Panc1 (cell line): ENCODE measurements around the gene DDX10. TPM values are rescaled to one million over a fixed set of nuclear protein-coding genes. Genes with fewer than 3 reads are reported as not detected.

Experiments
- ATAC-seq: fragments of 200-7000 bp; cut with Tn5 transposase; 2 replicates; pipeline ENCODE4 v1.9.1; 2020; ENCODE audit warnings: mild to moderate bottlenecking, moderate library complexity
- BruUV-seq: library from RNA; stranded (reverse); fragments of 400-500 nt; replicated peaks from 2 replicates; lab custom pipeline; 2021; lab: Mats Ljungman, UMichigan
- CTCF ChIA-PET: fragments of 300-600 bp; sonication (Branson Sonifier 250); formaldehyde crosslinking; loops from one replicate; lab custom pipeline; 2022; ENCODE audit warnings: antibody characterized with exemption; lab: Charles Lee
- POLR2A ChIA-PET: fragments of 300-600 bp; sonication (Branson Sonifier 250); formaldehyde crosslinking; loops from one replicate; lab custom pipeline; 2022; ENCODE audit warnings: antibody characterized with exemption; lab: Charles Lee
- DNase-seq: peaks from one replicate; pipeline ENCODE4 v3.0.0-alpha.2; 2010; ENCODE audit warnings: low read depth, low spot score
- H3K27ac ChIP-seq: 2 replicates; pipeline ENCODE4 v1.5.1; 2011; ENCODE audit warnings: mild to moderate bottlenecking, low read length, inconsistent platforms
- H3K27me3 ChIP-seq: fragments of 200-500 bp; sonication (Bioruptor generic); 2 replicates; pipeline ENCODE4 v1.6.0; 2014; ENCODE audit warnings: low read length, inconsistent platforms; ENCODE audit not compliant: control insufficient read depth, insufficient read depth
- H3K36me3 ChIP-seq: fragments of 200-500 bp; sonication (Bioruptor generic); 2 replicates; pipeline ENCODE4 v1.5.1; 2014; ENCODE audit warnings: inconsistent platforms, mild to moderate bottlenecking, low read length, moderate library complexity; ENCODE audit not compliant: control insufficient read depth, insufficient read depth
- H3K4me1 ChIP-seq: 2 replicates; pipeline ENCODE4 v1.5.1; 2011; ENCODE audit warnings: inconsistent platforms, mild to moderate bottlenecking, low read length, moderate library complexity; ENCODE audit not compliant: control insufficient read depth, insufficient read depth
- H3K4me3 ChIP-seq, 2 experiments: 2 replicates each; pipeline ENCODE4 v1.5.1; 2011 to 2012; ENCODE audit warnings: low read depth in 2 of 2, low read length in 2 of 2, mild to moderate bottlenecking in 2 of 2, inconsistent platforms in 1 of 2, moderate library complexity in 1 of 2
- H3K9me3 ChIP-seq: fragments of 200-500 bp; sonication (Bioruptor generic); 2 replicates; pipeline ENCODE4 v1.5.1; 2014; ENCODE audit warnings: low read depth, mild to moderate bottlenecking, inconsistent platforms, low read length, moderate library complexity; ENCODE audit not compliant: control insufficient read depth, insufficient read depth
- CTCF ChIP-seq: fragments of 450-650 bp; IDR thresholded peaks from 2 replicates; pipeline ENCODE4 v1.5.1; 2017; ENCODE audit warnings: mild to moderate bottlenecking
- POLR2AphosphoS5 ChIP-seq: IDR thresholded peaks from 2 replicates; pipeline ENCODE4 v1.6.1; 2012; ENCODE audit warnings: mild to moderate bottlenecking, low read depth, low read length, moderate library complexity
- SIN3A ChIP-seq: IDR thresholded peaks from 2 replicates; pipeline ENCODE4 v1.6.1; 2012; ENCODE audit warnings: low read depth, mild to moderate bottlenecking, low read length, moderate library complexity, borderline replicate concordance; ENCODE audit not compliant: insufficient read depth
- TCF7L2 ChIP-seq: IDR thresholded peaks from 2 replicates; pipeline ENCODE4 v1.6.1; 2011; ENCODE audit warnings: mild to moderate bottlenecking, low read depth, low read length, inconsistent platforms
- in situ Hi-C: cut with HindIII; loops from 2 replicates; pipeline ENCODE4 v1.10.0; 2016; ENCODE audit warnings: low sequenced_read_pairs, low pct_unique_long_range_greater_than_20kb
- intact Hi-C: fragments of 100-400 bp; cut with micrococcal nuclease; formaldehyde crosslinking; loops from one replicate; pipeline ENCODE4 v1.10.0; 2022; ENCODE audit not compliant: unreplicated experiment
- total RNA-seq: library from RNA; stranded (reverse); gene quantifications from one replicate; pipeline ENCODE4 v1.2.1, GENCODE V29; 2021; ENCODE audit not compliant: unreplicated experiment
- TF ChIP-seq, protein P1 (sequence below), 2 experiments: IDR thresholded peaks; 2 replicates each; pipeline ENCODE4 v1.6.1; 2011 to 2012; ENCODE audit warnings: low read depth in 2 of 2, control low read depth in 1 of 2, low read length in 1 of 2, mild to moderate bottlenecking in 1 of 2, moderate library complexity in 1 of 2; ENCODE audit not compliant: insufficient read depth in 1 of 2

DDX10 gene
- total RNA-seq, 1 experiment from 2014 or later, result 48.8 TPM

GRCh38 chr11:108875134-108875533, 210.3 kb downstream of the DDX10 start:
- TF ChIP-seq, protein P1, sequence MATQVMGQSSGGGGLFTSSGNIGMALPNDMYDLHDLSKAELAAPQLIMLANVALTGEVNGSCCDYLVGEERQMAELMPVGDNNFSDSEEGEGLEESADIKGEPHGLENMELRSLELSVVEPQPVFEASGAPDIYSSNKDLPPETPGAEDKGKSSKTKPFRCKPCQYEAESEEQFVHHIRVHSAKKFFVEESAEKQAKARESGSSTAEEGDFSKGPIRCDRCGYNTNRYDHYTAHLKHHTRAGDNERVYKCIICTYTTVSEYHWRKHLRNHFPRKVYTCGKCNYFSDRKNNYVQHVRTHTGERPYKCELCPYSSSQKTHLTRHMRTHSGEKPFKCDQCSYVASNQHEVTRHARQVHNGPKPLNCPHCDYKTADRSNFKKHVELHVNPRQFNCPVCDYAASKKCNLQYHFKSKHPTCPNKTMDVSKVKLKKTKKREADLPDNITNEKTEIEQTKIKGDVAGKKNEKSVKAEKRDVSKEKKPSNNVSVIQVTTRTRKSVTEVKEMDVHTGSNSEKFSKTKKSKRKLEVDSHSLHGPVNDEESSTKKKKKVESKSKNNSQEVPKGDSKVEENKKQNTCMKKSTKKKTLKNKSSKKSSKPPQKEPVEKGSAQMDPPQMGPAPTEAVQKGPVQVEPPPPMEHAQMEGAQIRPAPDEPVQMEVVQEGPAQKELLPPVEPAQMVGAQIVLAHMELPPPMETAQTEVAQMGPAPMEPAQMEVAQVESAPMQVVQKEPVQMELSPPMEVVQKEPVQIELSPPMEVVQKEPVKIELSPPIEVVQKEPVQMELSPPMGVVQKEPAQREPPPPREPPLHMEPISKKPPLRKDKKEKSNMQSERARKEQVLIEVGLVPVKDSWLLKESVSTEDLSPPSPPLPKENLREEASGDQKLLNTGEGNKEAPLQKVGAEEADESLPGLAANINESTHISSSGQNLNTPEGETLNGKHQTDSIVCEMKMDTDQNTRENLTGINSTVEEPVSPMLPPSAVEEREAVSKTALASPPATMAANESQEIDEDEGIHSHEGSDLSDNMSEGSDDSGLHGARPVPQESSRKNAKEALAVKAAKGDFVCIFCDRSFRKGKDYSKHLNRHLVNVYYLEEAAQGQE (IDR thresholded peaks at IDR 0.05; ENCODE audit: insufficient read depth in 1 of 2, low read depth in 2 of 2, low read length in 1 of 2), result no peak
- no peak overlapping the region for H3K27ac ChIP-seq
- no peaks in the 10 kb centered on the region for H3K4me1 ChIP-seq
- no TSS peak for BruUV-seq
- no peak overlapping the region for H3K4me3 ChIP-seq
- DNase-seq, result no peak
- POLR2A ChIA-PET, result no interaction called here
- CTCF ChIA-PET, result no interaction called here
- no peaks in the 10 kb centered on the region for H3K9me3 ChIP-seq
- intact Hi-C loops, result no loop called here
- no peaks in the 10 kb centered on the region for H3K27me3 ChIP-seq
- in situ Hi-C loops, result no loop called here
- ATAC-seq, result no peak
- no peaks in the 10 kb centered on the region for H3K36me3 ChIP-seq

GRCh38 chr11:108877178-108877577, 212.3 kb downstream of the DDX10 start:
- DNase-seq (no peak), ATAC-seq (no peak)
- Histone ChIP-seq H3K27ac (no peak overlapping the region), H3K27me3 (no peaks in the 10 kb centered on the region), H3K4me1 (no peaks in the 10 kb centered on the region), H3K4me3 (no peak overlapping the region), H3K9me3 (no peaks in the 10 kb centered on the region), H3K36me3 (no peaks in the 10 kb centered on the region)
- in situ Hi-C loops, result no loop called here
- ChIA-PET POLR2A (no interaction called here), CTCF (no interaction called here)
- intact Hi-C loops, result no loop called here
- no TSS peak for BruUV-seq
- no peak for TF ChIP-seq TCF7L2
- TF ChIP-seq CTCF, result no peak
- TF ChIP-seq POLR2AphosphoS5, result no peak
- TF ChIP-seq SIN3A, result no peak
- TF ChIP-seq, protein P1 (IDR thresholded peaks at IDR 0.05; ENCODE audit: insufficient read depth in 1 of 2, low read depth in 2 of 2, low read length in 1 of 2), result no peak
